ENCODE measurements around the gene NTM.

NTM gene

DNA sequence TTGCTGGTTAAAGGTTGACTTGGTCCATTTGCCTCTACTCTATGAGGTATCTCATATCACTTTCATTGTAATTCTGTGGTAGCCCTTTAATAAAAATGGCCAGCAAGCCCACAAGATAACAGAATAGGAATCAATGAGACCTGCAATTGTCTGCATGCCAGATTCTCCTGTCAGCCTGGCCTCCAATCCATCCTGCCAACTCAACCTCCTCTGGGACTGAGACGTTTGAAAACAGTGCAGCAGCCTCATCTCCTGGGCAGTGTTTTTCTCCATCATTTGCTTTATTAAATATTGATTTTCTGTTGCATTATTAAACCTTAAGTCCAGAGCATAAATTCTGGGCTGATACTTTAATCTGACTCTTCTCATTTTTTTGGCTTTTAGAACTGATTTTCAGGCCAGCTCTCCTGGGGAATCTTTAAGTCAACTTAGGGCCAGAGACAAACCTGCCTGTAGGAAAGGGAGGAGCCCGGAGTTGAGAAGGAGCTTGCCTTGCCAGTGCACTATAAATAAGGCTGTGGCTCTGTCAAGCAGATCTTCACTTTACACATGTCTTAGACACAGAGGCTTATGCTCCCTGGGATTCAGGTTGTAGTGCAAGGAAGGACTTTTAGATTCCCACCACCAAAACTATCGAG is 798.0 kb downstream of the NTM start:
- no peak for DNase-seq (ENCODE audit: low spot score)
- Histone ChIP-seq H3K9me3 (ENCODE audit: severe bottlenecking) (no peaks in the 10 kb centered on the region), H3K36me3 (ENCODE audit: low read depth) (no peaks in the 10 kb centered on the region), H3K27ac (ENCODE audit: poor library complexity, severe bottlenecking) (no peak overlapping the region), H3K27me3 (ENCODE audit: insufficient read depth, poor library complexity, severe bottlenecking) (no peaks in the 10 kb centered on the region), H3K4me1 (ENCODE audit: insufficient read depth, poor library complexity, severe bottlenecking) (no peaks in the 10 kb centered on the region), H3K4me3 (ENCODE audit: severe bottlenecking) (no peak overlapping the region)
- TF ChIP-seq, protein P1, sequence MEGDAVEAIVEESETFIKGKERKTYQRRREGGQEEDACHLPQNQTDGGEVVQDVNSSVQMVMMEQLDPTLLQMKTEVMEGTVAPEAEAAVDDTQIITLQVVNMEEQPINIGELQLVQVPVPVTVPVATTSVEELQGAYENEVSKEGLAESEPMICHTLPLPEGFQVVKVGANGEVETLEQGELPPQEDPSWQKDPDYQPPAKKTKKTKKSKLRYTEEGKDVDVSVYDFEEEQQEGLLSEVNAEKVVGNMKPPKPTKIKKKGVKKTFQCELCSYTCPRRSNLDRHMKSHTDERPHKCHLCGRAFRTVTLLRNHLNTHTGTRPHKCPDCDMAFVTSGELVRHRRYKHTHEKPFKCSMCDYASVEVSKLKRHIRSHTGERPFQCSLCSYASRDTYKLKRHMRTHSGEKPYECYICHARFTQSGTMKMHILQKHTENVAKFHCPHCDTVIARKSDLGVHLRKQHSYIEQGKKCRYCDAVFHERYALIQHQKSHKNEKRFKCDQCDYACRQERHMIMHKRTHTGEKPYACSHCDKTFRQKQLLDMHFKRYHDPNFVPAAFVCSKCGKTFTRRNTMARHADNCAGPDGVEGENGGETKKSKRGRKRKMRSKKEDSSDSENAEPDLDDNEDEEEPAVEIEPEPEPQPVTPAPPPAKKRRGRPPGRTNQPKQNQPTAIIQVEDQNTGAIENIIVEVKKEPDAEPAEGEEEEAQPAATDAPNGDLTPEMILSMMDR (IDR thresholded peaks at IDR 0.05; ENCODE audit: poor library complexity, severe bottlenecking): no peak
- no peak for ATAC-seq (ENCODE audit: low read depth)

DNA sequence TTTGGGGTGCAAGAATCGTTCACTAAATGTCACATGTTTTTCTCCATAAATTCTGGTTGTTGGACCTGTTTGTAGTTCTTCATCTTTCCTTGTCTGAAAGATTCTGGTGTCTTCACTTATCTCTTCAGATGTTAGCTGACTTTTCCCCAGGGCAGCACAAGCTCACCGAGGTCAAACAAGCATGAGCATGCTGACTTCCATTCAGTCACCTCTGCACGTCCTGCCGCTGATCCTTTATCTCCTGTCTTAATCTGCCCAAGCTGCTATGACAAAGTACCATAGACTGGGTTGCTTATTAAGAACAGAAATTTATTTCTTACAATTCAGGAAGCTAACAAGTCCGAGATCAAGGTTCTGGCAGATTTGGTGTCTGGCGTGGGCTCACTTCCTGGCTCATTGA is 800.6 kb downstream of the NTM start:
- Histone ChIP-seq H3K9me3 (ENCODE audit: severe bottlenecking) (no peaks in the 10 kb centered on the region), H3K27ac (ENCODE audit: poor library complexity, severe bottlenecking) (no peak overlapping the region), H3K4me1 (ENCODE audit: insufficient read depth, poor library complexity, severe bottlenecking) (no peaks in the 10 kb centered on the region), H3K4me3 (ENCODE audit: severe bottlenecking) (no peak overlapping the region), H3K27me3 (ENCODE audit: insufficient read depth, poor library complexity, severe bottlenecking) (no peaks in the 10 kb centered on the region), H3K36me3 (ENCODE audit: low read depth) (no peaks in the 10 kb centered on the region)
- DNase-seq (ENCODE audit: low spot score) (no peak), ATAC-seq (ENCODE audit: low read depth) (no peak)
- TF ChIP-seq, protein P1 (IDR thresholded peaks at IDR 0.05; ENCODE audit: poor library complexity, severe bottlenecking): no peak

DNA sequence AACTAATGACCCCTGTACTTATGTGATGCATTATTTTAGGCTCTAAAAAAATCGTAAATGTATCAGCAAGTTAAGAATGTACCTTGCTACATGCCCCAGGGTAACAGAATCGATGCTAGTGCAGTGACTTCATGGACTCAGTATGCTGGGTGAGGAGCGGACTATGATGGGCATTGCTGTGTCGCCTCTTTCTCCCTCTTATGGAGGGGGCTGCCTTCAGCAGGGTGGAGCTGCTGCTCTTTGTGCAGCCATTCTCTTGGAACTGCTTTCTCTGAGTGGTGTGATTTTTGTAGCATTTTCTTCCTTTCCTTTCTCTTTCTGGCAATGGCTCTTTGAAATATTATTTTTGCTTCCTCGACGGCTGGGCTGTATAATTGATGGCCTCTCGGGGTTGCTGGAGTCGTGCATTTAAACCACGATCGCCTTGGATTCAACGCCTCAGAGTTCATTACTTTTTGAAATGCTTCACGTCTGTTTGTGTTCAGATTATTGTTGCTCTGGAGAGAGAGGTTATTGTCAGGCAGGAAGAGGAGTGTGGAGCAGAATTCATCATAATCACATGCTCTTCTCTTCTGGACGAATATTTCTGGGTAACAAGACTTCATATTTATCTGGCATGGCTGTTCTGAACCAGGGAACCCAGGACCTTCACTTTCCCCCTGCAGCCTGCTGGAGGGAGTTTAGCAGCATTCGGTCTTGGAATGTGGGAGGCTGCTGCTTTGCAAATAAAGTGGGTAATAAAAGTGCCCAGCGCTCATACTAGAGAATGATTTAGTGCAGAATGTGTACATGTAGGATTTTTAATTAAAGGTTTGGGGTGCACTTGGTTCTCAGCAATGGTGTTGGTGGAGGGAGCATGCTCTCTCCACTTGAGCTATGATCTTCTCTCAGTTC is 804.2 kb downstream of the NTM start:
- Histone ChIP-seq H3K36me3 (ENCODE audit: low read depth) (no peaks in the 10 kb centered on the region), H3K4me1 (ENCODE audit: insufficient read depth, poor library complexity, severe bottlenecking) (no peaks in the 10 kb centered on the region), H3K4me3 (ENCODE audit: severe bottlenecking) (no peak overlapping the region), H3K27me3 (ENCODE audit: insufficient read depth, poor library complexity, severe bottlenecking) (no peaks in the 10 kb centered on the region), H3K9me3 (ENCODE audit: severe bottlenecking) (no peaks in the 10 kb centered on the region), H3K27ac (ENCODE audit: poor library complexity, severe bottlenecking) (no peak overlapping the region)
- DNase-seq (ENCODE audit: low spot score): no peak
- TF ChIP-seq, protein P1 (IDR thresholded peaks at IDR 0.05; ENCODE audit: poor library complexity, severe bottlenecking): no peak
- ATAC-seq (ENCODE audit: low read depth): no peak

DNA sequence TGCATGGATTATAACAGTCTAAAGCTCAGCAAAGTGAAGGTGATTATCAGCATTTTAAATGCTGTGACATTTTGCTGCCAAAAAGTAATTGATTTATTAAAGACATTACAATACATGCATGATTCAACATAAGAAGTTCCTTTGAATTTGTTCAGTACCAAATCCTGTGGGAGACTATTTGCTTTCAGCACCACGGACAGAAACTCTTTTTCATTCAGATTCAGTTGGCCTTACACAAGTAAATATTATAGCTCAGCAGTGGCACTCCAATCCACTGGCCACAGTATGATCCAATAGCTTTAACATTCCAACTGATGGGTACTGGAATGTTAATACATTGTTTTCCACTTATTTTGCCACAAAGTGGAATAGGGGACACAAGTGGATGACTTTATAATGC is 806.7 kb downstream of the NTM start:
- ATAC-seq (ENCODE audit: low read depth): 0 out of 3 replicates have a peak, but pooled peaks have one; percentile 45
- H3K27me3 ChIP-seq (ENCODE audit: insufficient read depth, poor library complexity, severe bottlenecking): no peaks in the 10 kb centered on the region
- H3K36me3 ChIP-seq (ENCODE audit: low read depth): no peaks in the 10 kb centered on the region
- H3K9me3 ChIP-seq (ENCODE audit: severe bottlenecking): no peaks in the 10 kb centered on the region
- no peak overlapping the region for H3K4me3 ChIP-seq (ENCODE audit: severe bottlenecking)
- TF ChIP-seq, protein P1 (IDR thresholded peaks at IDR 0.05; ENCODE audit: poor library complexity, severe bottlenecking): no peak
- H3K4me1 ChIP-seq (ENCODE audit: insufficient read depth, poor library complexity, severe bottlenecking): no peaks in the 10 kb centered on the region
- DNase-seq (ENCODE audit: low spot score): no peak
- no peak overlapping the region for H3K27ac ChIP-seq (ENCODE audit: poor library complexity, severe bottlenecking)
